T-helper 22 cell (primary cell): ENCODE measurements around the gene B3GALT6.

ENCODE experiments used
- DNase-seq: peaks from one replicate; pipeline ENCODE4 v3.0.0-alpha.2; 2020; ENCODE audit warnings: low read depth

Gene B3GALT6

GRCh38 chr1:1215881-1216605 is 16.0 kb upstream of the B3GALT6 start:
- no peak for DNase-seq

GRCh38 chr1:1216770-1217620 is 15.0 kb upstream of the B3GALT6 start:
- DNase-seq, result peak; percentile 63

GRCh38 chr1:1217621-1218523 is 14.2 kb upstream of the B3GALT6 start:
- no peak for DNase-seq

GRCh38 chr1:1218524-1219200 is 13.4 kb upstream of the B3GALT6 start:
- no peak for DNase-seq

- peak; percentile 65 for DNase-seq
These were observed 12.7 kb upstream of the B3GALT6 start for GRCh38 chr1:1219341-1219740.

GRCh38 chr1:1220197-1220596 is 11.8 kb upstream of the B3GALT6 start:
- DNase-seq, result no peak

- DNase-seq, result no peak
These were observed 10.0 kb upstream of the B3GALT6 start for GRCh38 chr1:1221887-1222574.

GRCh38 chr1:1222575-1223225 is 9.3 kb upstream of the B3GALT6 start:
- DNase-seq, result no peak

- DNase-seq, result no peak
These were observed 8.7 kb upstream of the B3GALT6 start for GRCh38 chr1:1223321-1223720.

GRCh38 chr1:1223891-1224290 is 8.1 kb upstream of the B3GALT6 start:
- DNase-seq, result no peak

- DNase-seq, result no peak
These were observed 6.7 kb upstream of the B3GALT6 start for GRCh38 chr1:1225238-1225845.

GRCh38 chr1:1225913-1226312 is 6.1 kb upstream of the B3GALT6 start:
- no peak for DNase-seq

GRCh38 chr1:1226566-1227362 is 5.3 kb upstream of the B3GALT6 start:
- no peak for DNase-seq

- no peak for DNase-seq
These were observed 4.7 kb upstream of the B3GALT6 start for GRCh38 chr1:1227386-1227785.

GRCh38 chr1:1228187-1228586 is 3.9 kb upstream of the B3GALT6 start:
- no peak for DNase-seq

- DNase-seq, result no peak
These were observed 3.3 kb upstream of the B3GALT6 start for GRCh38 chr1:1228596-1229321.

GRCh38 chr1:1229770-1230169 is 2.3 kb upstream of the B3GALT6 start:
- DNase-seq, result no peak

GRCh38 chr1:1230656-1231399 is 1.2 kb upstream of the B3GALT6 start:
- no peak for DNase-seq
